Neural progenitor cell (in vitro differentiated cells): ENCODE data around the gene OCA2.

Source experiments
- EZH2 ChIP-seq: fragments of 200-600 bp; sonication (generic); IDR thresholded peaks from 2 replicates; pipeline ENCODE4 v1.6.1; 2017; ENCODE audit warnings: antibody characterized with exemption, mild to moderate bottlenecking, moderate library complexity
- EZH2phosphoT487 ChIP-seq: fragments of 200-600 bp; sonication (generic); IDR thresholded peaks from 2 replicates; pipeline ENCODE4 v1.6.1; 2017; ENCODE audit warnings: antibody characterized with exemption
- TF ChIP-seq, protein P1 (sequence below): fragments of 200-600 bp; sonication (generic); IDR thresholded peaks from 2 replicates; pipeline ENCODE4 v1.5.1; 2017; ENCODE audit warnings: antibody characterized with exemption, mild to moderate bottlenecking

DNA sequence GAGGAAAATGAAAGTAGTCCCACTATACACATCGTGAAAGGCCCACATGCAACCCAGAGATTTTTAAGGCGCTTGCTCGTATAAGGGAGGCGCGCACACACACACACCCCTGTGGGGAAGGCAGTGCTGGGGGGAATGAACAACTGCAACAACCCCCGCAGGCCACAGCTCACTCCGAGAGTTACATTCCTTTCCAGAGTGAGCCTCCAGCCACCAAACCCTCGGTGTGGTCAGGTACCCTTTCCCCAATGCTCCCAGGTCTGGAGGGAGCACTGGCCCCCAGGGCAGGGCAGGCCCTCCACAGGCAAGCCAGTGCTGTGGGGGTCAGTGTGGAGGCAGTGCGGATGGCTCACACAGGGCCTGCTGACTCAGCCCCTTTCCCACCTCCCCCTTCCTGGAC is 115.6 kb downstream of the OCA2 start:
- TF ChIP-seq, protein P1, sequence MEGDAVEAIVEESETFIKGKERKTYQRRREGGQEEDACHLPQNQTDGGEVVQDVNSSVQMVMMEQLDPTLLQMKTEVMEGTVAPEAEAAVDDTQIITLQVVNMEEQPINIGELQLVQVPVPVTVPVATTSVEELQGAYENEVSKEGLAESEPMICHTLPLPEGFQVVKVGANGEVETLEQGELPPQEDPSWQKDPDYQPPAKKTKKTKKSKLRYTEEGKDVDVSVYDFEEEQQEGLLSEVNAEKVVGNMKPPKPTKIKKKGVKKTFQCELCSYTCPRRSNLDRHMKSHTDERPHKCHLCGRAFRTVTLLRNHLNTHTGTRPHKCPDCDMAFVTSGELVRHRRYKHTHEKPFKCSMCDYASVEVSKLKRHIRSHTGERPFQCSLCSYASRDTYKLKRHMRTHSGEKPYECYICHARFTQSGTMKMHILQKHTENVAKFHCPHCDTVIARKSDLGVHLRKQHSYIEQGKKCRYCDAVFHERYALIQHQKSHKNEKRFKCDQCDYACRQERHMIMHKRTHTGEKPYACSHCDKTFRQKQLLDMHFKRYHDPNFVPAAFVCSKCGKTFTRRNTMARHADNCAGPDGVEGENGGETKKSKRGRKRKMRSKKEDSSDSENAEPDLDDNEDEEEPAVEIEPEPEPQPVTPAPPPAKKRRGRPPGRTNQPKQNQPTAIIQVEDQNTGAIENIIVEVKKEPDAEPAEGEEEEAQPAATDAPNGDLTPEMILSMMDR = no peak
- TF ChIP-seq EZH2phosphoT487 = no peak
- TF ChIP-seq EZH2 = no peak
